ENCODE measurements around the gene LMO3. TPM values are rescaled to one million over a fixed set of nuclear protein-coding genes. Genes with fewer than 3 reads are reported as not detected.

Gene LMO3
- total and polyA plus RNA-seq, 2 experiments from 2014 or later = 5.0 to 13.5 TPM

GRCh38 chr12:16573398-16574077 is 32.4 kb downstream of the LMO3 start:
- TF ChIP-seq EZH2phosphoT487 (IDR thresholded peaks at IDR 0.05; ENCODE audit: low read depth, severe bottlenecking, unreplicated experiment) (no peak), EZH2 (IDR thresholded peaks at IDR 0.05; ENCODE audit: borderline replicate concordance) (no peak)
- TF ChIP-seq, protein P1, sequence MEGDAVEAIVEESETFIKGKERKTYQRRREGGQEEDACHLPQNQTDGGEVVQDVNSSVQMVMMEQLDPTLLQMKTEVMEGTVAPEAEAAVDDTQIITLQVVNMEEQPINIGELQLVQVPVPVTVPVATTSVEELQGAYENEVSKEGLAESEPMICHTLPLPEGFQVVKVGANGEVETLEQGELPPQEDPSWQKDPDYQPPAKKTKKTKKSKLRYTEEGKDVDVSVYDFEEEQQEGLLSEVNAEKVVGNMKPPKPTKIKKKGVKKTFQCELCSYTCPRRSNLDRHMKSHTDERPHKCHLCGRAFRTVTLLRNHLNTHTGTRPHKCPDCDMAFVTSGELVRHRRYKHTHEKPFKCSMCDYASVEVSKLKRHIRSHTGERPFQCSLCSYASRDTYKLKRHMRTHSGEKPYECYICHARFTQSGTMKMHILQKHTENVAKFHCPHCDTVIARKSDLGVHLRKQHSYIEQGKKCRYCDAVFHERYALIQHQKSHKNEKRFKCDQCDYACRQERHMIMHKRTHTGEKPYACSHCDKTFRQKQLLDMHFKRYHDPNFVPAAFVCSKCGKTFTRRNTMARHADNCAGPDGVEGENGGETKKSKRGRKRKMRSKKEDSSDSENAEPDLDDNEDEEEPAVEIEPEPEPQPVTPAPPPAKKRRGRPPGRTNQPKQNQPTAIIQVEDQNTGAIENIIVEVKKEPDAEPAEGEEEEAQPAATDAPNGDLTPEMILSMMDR (IDR thresholded peaks at IDR 0.05; ENCODE audit: poor library complexity) = no peak
- no peaks in the 10 kb centered on the region for H3K27me3 ChIP-seq
- no peaks in the 10 kb centered on the region for H3K4me1 ChIP-seq (ENCODE audit: insufficient read depth)
- H4K20me1 ChIP-seq (ENCODE audit: insufficient read depth, poor library complexity, severe bottlenecking) = no peaks in the 10 kb centered on the region
- H3K9me2 ChIP-seq (replicated peaks; ENCODE audit: insufficient read depth) = no peaks in the 10 kb centered on the region
- peak overlapping the region; percentile 53 for H3K4me2 ChIP-seq
- H3K27ac ChIP-seq = peak overlapping the region; percentile 14
- no peaks in the 10 kb centered on the region for H3K36me3 ChIP-seq (replicated peaks; ENCODE audit: insufficient read depth, low read depth)
- no peak overlapping the region for H2AFZ ChIP-seq
- 43% methylated on average over 21 of the region's 21 CpGs for WGBS (ENCODE audit: low lambda C conversion rate, missing lambda C conversion rate)
- no peaks in the 10 kb centered on the region for H3K79me2 ChIP-seq
- peak; percentile 30 for DNase-seq (ENCODE audit: low spot score)
- H3K9me3 ChIP-seq (ENCODE audit: low read depth) = no peaks in the 10 kb centered on the region
- no peak overlapping the region for H3K4me3 ChIP-seq

- Histone ChIP-seq H3K9me2 (replicated peaks; ENCODE audit: insufficient read depth) (no peaks in the 10 kb centered on the region), H3K4me2 (no peak overlapping the region), H3K4me3 (no peak overlapping the region), H3K4me1 (ENCODE audit: insufficient read depth) (no peaks in the 10 kb centered on the region), H2AFZ (no peak overlapping the region), H4K20me1 (ENCODE audit: insufficient read depth, poor library complexity, severe bottlenecking) (no peaks in the 10 kb centered on the region), H3K9me3 (ENCODE audit: low read depth) (no peaks in the 10 kb centered on the region), H3K27me3 (no peaks in the 10 kb centered on the region), H3K36me3 (replicated peaks; ENCODE audit: insufficient read depth, low read depth) (no peaks in the 10 kb centered on the region), H3K79me2 (no peaks in the 10 kb centered on the region), H3K27ac (no peak overlapping the region)
- TF ChIP-seq, protein P1 (IDR thresholded peaks at IDR 0.05; ENCODE audit: poor library complexity) = no peak
- TF ChIP-seq EZH2phosphoT487 (IDR thresholded peaks at IDR 0.05; ENCODE audit: low read depth, severe bottlenecking, unreplicated experiment) (no peak), EZH2 (IDR thresholded peaks at IDR 0.05; ENCODE audit: borderline replicate concordance) (no peak)
- 76% methylated on average over 1 of the region's 1 CpG for WGBS (ENCODE audit: low lambda C conversion rate, missing lambda C conversion rate)
- DNase-seq (ENCODE audit: low spot score) = no peak
Measured at GRCh38 chr12:16568873-16569272, 37.1 kb downstream of the LMO3 start.

DNA sequence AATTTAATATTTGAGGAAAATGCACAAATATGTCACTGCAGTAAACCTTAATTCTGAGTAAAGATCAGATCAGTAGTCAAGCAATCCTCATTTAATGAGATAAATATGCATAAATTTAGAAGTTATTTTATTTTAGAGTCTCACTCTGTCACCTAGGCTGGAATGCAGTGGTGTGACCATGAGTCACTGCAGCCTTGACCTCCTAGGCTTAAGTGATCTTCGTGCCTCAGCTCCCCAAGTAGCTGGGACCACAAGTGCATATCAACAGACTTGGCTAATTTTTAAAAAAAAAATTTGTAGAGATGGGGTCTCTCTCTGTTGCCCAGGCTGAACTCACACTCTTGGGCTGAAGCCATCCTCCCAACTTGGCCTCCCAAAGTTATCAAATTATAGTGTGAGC is 41.3 kb downstream of the LMO3 start:
- 77% methylated on average over 1 of the region's 1 CpG for WGBS (ENCODE audit: low lambda C conversion rate, missing lambda C conversion rate)
- H3K4me3 ChIP-seq = no peak overlapping the region
- no peaks in the 10 kb centered on the region for H3K79me2 ChIP-seq
- H3K9me2 ChIP-seq (replicated peaks; ENCODE audit: insufficient read depth) = no peaks in the 10 kb centered on the region
- H3K27ac ChIP-seq = no peak overlapping the region
- H3K9me3 ChIP-seq (ENCODE audit: low read depth) = no peaks in the 10 kb centered on the region
- H4K20me1 ChIP-seq (ENCODE audit: insufficient read depth, poor library complexity, severe bottlenecking) = no peaks in the 10 kb centered on the region
- no peak overlapping the region for H3K4me2 ChIP-seq
- TF ChIP-seq EZH2 (IDR thresholded peaks at IDR 0.05; ENCODE audit: borderline replicate concordance) (no peak), EZH2phosphoT487 (IDR thresholded peaks at IDR 0.05; ENCODE audit: low read depth, severe bottlenecking, unreplicated experiment) (no peak)
- no peaks in the 10 kb centered on the region for H3K36me3 ChIP-seq (replicated peaks; ENCODE audit: insufficient read depth, low read depth)
- H3K4me1 ChIP-seq (ENCODE audit: insufficient read depth) = no peaks in the 10 kb centered on the region
- H2AFZ ChIP-seq = no peak overlapping the region
- no peaks in the 10 kb centered on the region for H3K27me3 ChIP-seq
- no peak for DNase-seq (ENCODE audit: low spot score)

- 51% methylated on average over 3 of the region's 3 CpGs for WGBS (ENCODE audit: low lambda C conversion rate, missing lambda C conversion rate)
- H3K9me3 ChIP-seq (ENCODE audit: low read depth) = no peaks in the 10 kb centered on the region
- H4K20me1 ChIP-seq (ENCODE audit: insufficient read depth, poor library complexity, severe bottlenecking) = no peaks in the 10 kb centered on the region
- no peaks in the 10 kb centered on the region for H3K27me3 ChIP-seq
- TF ChIP-seq EZH2 (IDR thresholded peaks at IDR 0.05; ENCODE audit: borderline replicate concordance) = no peak
- TF ChIP-seq, protein P1 (IDR thresholded peaks at IDR 0.05; ENCODE audit: poor library complexity) = no peak
- TF ChIP-seq EZH2phosphoT487 (IDR thresholded peaks at IDR 0.05; ENCODE audit: low read depth, severe bottlenecking, unreplicated experiment) = no peak
- no peak overlapping the region for H3K4me3 ChIP-seq
- H3K36me3 ChIP-seq (replicated peaks; ENCODE audit: insufficient read depth, low read depth) = no peaks in the 10 kb centered on the region
- DNase-seq (ENCODE audit: low spot score) = no peak
- H3K79me2 ChIP-seq = no peaks in the 10 kb centered on the region
- H3K9me2 ChIP-seq (replicated peaks; ENCODE audit: insufficient read depth) = no peaks in the 10 kb centered on the region
- no peaks in the 10 kb centered on the region for H3K4me1 ChIP-seq (ENCODE audit: insufficient read depth)
- H2AFZ ChIP-seq = no peak overlapping the region
- no peak overlapping the region for H3K4me2 ChIP-seq
- no peak overlapping the region for H3K27ac ChIP-seq
Measured at GRCh38 chr12:16563504-16563903, 42.5 kb downstream of the LMO3 start.

All from hepatocyte (in vitro differentiated cells).